Measurements from ENCODE around the gene SNAI3. TPM values are rescaled to one million over a fixed set of nuclear protein-coding genes. Genes with fewer than 3 reads are reported as not detected.

Gene SNAI3
- polyA plus RNA-seq, 5 donors: 0.84 to 2.4 (median 1.4) TPM

DNA sequence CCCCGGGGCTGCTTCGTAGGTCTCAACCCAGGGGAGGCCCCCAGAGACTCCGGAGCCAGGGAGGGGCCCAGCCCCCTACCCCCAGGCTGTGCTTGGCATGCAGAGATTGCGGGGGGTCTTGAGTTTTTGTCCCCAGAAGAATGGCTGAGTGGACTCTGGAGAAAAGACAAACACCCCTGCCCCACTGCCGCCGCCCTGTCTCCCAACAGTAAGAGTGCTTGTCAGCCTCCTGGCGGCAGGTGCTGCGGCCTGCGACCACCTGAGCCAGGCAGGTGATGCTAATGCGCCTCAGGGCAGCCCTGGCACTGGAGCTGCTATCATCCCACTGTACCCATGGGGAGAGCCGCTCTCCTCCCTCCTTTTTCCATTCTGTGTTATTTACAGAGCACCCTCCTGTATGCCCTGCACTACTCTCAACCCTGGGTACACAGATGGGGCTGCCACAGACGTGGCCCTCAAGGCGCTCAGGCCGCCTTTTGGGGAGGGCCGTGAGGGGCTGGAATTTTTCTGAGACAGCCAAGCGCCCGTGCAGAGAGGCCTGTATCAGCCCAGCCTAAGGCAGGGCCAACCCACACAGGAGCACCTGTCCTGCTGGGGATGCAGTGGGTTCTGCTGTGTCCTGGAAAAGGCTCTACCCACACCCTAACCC, 50.5 kb downstream of the SNAI3 start:
- DNase-seq: no peak

DNA sequence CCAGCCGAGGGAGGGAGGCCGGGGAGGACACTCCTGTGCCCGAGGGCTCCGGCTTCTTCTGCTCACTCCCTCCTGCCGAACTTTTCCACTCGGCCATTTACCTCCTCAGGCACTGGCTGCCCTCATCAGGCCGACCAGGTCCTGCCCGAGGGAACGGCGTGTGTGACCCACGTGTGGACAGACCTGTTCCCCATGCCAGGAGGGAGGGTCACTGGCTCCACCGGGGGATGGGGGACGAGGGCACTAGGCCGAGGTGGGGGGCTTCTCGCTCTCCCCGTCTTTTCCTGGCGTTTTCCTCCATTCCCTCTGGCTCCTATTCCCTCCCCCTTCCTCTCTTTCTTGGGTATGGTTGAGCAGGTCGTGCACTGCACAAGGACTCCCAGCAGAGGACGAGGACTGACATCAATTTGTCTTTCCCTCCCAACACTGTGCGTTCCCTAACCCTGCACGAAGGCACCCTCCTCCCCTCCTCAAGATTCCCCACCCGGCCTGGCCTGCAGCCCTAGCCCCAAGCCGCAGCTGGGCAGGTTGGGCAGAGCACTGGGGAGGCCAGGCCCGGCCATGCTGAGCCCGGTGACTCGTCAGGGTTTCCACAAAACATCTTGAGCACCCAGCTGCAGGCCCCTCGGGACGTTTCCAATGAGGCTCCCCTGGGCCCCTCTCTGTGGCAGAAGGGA, 51.2 kb downstream of the SNAI3 start:
- DNase-seq: no peak

DNA sequence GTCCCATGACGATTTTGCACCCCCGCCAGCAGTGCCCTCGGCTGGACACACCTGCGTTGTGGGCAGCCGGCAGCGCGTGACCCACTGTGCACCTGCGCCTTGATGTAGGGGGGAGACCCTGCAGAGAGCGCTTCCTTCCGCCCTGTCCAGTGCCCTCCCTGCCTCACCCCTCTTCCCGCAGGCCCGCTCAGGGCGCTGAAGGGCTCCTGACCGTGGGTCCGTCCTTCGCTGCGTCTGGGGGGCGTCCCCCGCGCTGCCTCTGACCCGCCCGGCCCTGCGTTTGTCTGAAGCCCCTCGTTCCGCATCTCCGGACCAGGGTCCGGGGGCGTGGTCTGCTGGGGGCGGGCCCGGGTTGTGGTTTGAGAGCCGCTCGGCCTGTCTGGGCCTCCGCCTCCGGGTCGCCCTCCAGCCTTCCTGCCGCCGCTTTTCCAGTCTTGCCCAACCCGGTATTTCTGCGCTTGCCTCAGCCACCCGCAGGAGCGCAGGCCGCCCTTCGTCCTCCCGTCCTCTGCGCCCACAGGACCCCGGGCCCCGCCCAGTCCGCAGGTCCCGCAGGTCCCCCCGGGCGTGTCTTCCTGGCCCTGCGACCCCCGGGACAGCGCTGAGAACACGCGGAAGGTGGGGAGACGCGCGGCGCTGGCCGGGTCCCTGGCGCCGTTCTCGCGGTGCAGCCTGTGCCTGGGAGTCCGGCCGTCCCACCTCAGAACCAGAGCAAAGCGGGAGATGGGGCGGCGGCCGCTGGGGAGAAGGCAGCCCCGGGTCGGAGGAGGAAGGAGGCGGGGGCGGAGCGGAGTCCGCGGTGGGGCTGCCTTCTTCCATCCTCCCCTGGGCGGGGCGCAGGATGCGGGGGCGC, 51.9 kb downstream of the SNAI3 start:
- DNase-seq: no peak

DNA sequence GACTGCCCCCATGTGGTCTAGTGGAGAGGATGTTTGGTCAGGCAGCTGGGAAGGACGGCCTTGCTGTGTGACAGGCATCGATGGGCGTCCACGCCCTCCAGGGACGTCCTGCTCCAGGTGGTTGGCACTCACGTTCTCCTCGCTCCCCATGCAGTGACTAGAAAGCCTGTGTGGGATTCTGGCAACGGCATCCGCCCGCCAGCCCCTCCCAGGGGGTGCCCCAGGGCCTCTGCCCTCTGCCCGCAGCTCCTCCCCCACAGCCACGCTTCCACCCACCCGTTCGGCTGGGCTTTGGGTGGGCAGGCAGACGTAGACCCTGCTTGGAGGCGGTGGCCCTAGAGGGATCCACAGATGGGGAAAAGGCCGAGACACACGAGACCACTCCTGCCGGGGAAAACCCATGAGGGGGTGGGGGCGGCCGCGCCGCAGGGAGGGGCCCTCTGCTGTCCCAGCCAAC, 52.6 kb downstream of the SNAI3 start:
- DNase-seq: no peak

DNA sequence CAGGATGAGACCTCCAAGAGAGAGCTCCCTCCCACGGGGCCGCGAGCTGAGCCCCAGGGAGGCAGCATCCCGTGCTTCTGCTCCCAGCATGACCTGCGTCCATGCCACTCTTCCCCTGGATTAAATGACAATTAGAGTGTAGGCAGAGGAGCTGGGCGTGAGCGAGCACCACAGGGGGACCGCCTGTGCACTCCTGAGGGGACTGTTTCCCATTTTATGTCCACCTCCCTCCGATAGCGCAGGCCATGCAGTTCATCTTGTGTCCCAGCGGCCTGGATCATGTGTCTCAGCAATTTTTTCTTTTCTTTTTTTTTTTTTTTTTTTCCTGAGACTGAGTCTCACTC, 53.7 kb downstream of the SNAI3 start:
- no peak for DNase-seq

DNA sequence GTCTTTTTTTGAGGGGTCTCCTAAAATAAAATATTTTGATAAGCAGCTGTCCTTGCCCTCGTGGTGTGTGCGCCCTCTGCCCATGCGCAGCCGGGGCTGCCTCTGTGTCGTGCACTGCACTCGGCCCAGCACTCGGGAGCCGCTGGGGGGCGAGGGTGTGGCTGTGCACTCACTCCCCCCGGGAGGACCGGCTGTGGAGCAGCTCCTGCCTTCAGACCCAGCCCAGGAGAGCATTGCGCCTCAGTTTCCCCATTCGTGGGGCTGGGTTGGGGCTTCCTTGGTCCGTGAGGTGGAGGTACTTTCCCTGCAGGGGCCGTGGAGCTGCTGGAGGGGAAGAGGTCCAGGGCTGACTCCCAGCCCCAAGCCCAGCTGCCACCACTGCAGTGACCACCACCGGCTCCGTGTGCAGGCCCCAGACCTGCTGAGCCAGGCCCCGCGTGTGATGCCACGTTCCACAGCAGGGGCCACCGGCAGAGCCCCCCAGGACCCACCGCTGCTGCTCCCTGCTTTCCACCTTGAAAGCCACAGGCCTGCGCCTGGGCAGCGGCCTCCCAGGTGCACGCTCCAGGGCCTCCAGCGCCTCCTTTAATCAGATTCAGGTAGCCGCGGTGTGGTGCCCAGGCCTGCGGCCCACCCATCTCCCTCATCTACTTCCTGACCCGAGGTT, 54.3 kb downstream of the SNAI3 start:
- DNase-seq: no peak

DNA sequence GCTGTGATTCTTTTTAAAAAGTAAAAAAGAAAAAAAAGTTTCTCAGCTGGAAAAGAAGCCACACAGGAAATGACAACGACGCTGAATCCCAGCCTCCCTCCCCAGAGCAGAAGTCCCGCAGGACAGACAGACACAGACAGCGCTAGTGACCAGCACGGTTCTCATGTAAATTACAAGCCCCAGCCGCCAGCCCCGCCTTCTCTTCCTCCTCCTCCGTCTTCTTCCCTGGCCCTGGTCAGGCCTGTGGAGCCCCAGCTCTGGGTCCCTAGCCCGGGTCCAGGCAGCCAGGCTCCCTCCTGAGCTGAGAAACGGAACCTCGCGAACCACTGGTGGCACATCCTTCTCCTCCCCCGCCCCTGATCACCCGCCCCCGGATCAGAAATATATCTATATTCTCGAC, 54.9 kb downstream of the SNAI3 start:
- DNase-seq: no peak

DNA sequence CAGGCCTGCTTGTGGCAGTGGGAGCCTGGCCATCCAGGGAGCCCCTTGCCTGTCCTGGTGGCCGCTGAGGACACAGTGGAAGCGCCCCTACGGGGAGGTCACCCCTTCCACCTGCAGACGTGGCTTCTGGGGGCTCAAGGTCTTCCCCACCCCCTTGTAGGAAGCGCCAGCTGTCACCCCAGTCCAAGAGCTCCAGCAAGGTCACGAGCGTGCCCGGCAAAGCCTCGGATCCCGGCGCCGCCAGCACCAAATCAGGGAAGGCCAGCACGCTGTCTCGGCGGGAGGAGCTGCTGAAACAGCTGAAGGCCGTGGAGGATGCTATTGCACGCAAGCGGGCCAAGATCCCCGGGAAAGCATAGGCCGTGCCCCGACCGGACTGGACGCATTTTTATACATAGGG, 55.4 kb downstream of the SNAI3 start:
- no peak for DNase-seq

DNA sequence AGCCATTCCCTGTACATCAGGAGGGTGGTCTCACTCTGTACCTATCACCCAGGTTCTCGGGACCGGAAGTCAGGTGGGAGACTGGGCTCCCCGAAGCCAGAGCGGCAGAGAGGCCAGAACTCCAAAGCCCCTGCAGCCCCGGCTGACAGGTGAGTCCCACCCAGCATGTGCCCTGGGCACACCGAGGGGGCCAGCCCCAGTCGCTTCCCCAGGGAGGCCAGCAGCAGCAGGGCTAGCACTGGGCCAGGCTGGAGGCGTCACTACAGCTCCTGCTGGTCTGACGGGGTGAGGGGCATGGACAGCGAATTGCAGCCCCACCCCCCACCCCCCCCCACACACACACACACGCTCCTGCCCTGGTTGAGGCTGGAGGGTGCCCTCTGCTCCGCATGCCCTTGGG, 55.9 kb downstream of the SNAI3 start:
- DNase-seq: no peak

DNA sequence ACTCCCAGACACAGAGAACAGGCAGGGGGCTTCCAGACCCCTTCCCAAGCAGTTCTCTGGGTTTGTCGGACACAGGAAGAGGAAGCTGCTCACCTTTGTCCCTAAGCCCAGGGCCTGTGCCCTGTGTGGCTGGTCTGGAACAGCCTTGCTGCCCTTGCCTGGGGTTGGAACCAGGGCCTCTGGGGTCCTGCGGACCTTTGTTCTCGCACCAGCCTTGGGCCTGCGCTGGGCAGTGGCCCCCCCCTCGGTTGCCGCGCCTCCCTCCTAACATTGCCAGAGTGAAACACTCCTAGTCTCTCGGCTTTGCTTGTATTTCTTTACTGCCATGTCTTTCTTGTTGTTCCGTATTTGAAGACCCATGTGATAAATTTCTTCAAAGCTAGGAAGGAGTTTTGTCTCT, 56.5 kb downstream of the SNAI3 start:
- no peak for DNase-seq

DNA sequence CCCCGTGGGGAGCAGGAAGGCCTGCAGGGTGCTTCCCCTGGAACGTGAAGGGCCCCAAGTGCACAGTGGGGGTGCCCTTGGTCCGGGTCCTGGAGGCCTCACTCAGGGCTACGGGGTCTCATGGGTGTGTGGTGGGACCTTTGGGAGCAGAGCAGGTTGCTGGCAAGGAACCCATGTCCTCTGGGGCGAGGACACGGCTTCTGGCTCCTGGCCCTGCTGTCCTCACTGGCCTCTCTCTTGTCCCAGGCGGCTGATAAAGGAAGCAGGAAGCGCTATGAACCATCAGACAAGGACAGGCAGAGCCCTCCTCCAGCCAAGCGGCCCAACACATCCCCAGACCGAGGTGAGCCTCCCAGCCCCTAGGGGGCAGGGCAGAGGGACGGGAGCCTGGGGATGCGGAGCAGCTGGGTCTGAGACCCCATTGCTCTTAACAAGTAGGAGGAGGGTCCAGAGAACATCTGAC, 57.8 kb downstream of the SNAI3 start:
- DNase-seq: no peak

Other genes starting within 250 kb of the SNAI3 start
- gene ZFPM1, start 233.2 kb downstream of the SNAI3 start, polyA plus RNA-seq (ENCODE audit: insufficient read depth in 1 of 5, insufficient read length in 5 of 5, low replicate concordance in 1 of 5): 1 to 10 TPM; 2.1 to 5.5 (median 2.8) TPM
- 10 to 100 TPM; 31.0 to 47.2 (median 38.7) TPM for gene ZC3H18, start 116.1 kb downstream of the SNAI3 start, polyA plus RNA-seq (ENCODE audit: insufficient read depth in 1 of 5, insufficient read length in 5 of 5, low replicate concordance in 1 of 5)
- under 1 TPM in 1 of 5 donors, not detected in 4; 0.10 TPM for gene IL17C, start 47.9 kb downstream of the SNAI3 start, polyA plus RNA-seq (ENCODE audit: insufficient read depth in 1 of 5, insufficient read length in 5 of 5, low replicate concordance in 1 of 5)
- 100 to 1,000 TPM in 1 of 5 donors, 10 to 100 TPM in 4; 47.8 to 149 (median 69.4) TPM for gene CYBA, start 35.5 kb downstream of the SNAI3 start, polyA plus RNA-seq (ENCODE audit: insufficient read depth in 1 of 5, insufficient read length in 5 of 5, low replicate concordance in 1 of 5)
- 10 to 100 TPM; 21.2 to 52.9 (median 28.6) TPM for gene MVD, start 23.4 kb downstream of the SNAI3 start, polyA plus RNA-seq (ENCODE audit: insufficient read depth in 1 of 5, insufficient read length in 5 of 5, low replicate concordance in 1 of 5)
- 10 to 100 TPM; 12.1 to 22.1 (median 14.0) TPM for gene RNF166, start 19.9 kb upstream of the SNAI3 start, polyA plus RNA-seq (ENCODE audit: insufficient read depth in 1 of 5, insufficient read length in 5 of 5, low replicate concordance in 1 of 5)
- gene CTU2, start 20.0 kb upstream of the SNAI3 start, polyA plus RNA-seq (ENCODE audit: insufficient read depth in 1 of 5, insufficient read length in 5 of 5, low replicate concordance in 1 of 5): 10 to 100 TPM in 3 of 5 donors, 1 to 10 TPM in 2; 7.9 to 19.2 (median 13.4) TPM
- gene PIEZO1, start 98.7 kb upstream of the SNAI3 start, polyA plus RNA-seq (ENCODE audit: insufficient read depth in 1 of 5, insufficient read length in 5 of 5, low replicate concordance in 1 of 5): 100 to 1,000 TPM in 1 of 5 donors, 10 to 100 TPM in 4; 54.1 to 115 (median 76.2) TPM
- 10 to 100 TPM; 11.9 to 17.3 (median 12.9) TPM for gene CDT1, start 117.3 kb upstream of the SNAI3 start, polyA plus RNA-seq (ENCODE audit: insufficient read depth in 1 of 5, insufficient read length in 5 of 5, low replicate concordance in 1 of 5)
- 100 to 1,000 TPM in 1 of 5 donors, 10 to 100 TPM in 4; 63.4 to 131 (median 73.6) TPM for gene APRT, start 125.4 kb upstream of the SNAI3 start, polyA plus RNA-seq (ENCODE audit: insufficient read depth in 1 of 5, insufficient read length in 5 of 5, low replicate concordance in 1 of 5)
- gene GALNS, start 170.4 kb upstream of the SNAI3 start, polyA plus RNA-seq (ENCODE audit: insufficient read depth in 1 of 5, insufficient read length in 5 of 5, low replicate concordance in 1 of 5): 10 to 100 TPM; 19.8 to 33.1 (median 26.7) TPM
- gene TRAPPC2L, start 170.6 kb upstream of the SNAI3 start, polyA plus RNA-seq (ENCODE audit: insufficient read depth in 1 of 5, insufficient read length in 5 of 5, low replicate concordance in 1 of 5): 10 to 100 TPM; 69.2 to 88.7 (median 75.5) TPM
- gene PABPN1L, start 180.2 kb upstream of the SNAI3 start, polyA plus RNA-seq (ENCODE audit: insufficient read depth in 1 of 5, insufficient read length in 5 of 5, low replicate concordance in 1 of 5): under 1 TPM in 2 of 5 donors, not detected in 3; 0.13 to 0.25 TPM